Limb (tissue), 2 donors: ENCODE results near the gene CFAP77.
A peak's percentile ranks its signal among the peaks of the same experiment; 100 is the strongest.
"Not testable (repeated sequence)": the region's sequence is repeated elsewhere in the genome, so short reads cannot be mapped to it uniquely, and the experiment has no call there.

Source experiments
- DNase-seq, 2 donors: peaks; one replicate each; pipeline ENCODE4 v3.0.0-alpha.2; 2016; ENCODE audit errors: extremely low spot score in 2 of 2

The CFAP77 gene

DNA sequence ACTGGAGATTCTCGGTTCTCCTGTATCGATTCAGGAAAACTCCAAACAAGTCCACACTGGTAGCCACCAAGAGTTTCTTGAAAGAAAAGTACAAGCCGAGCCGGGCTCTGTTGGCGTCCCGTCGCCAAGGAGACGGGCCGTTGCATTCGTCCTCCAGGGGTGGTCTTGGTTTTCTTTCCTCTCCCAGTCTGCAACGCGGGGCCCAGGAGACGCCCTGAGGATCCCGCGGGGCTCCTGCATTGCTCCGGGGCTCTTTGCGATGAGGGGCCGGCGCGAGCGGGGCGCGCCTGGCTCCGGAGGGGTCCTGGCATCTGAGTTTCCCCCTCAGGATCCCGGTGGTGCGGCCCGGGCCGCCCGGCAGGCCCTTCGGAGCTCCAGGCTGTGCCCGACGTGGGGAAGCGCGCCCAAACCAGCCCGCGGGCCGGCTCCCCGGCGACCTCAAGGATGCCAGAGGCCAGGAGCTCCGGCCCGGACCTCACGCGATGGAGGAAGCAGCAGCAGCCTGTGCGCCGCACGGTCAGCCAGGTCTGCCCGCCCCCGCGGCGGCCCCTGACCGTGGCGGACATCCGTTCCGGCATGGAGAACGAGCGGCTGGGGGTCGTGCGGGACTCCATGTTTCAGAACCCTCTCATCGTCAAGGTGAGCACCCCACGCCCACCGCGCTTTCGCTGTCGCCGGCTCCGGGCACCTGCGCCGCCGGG, at the start of gene CFAP77:
Gene CFAP77 (plus strand): TSS at position 384 of the 701 bp plus-strand sequence. CDS start 61 bp downstream, at position 445.
- peak in 1 of 2 donors; percentile 67 for DNase-seq

DNA sequence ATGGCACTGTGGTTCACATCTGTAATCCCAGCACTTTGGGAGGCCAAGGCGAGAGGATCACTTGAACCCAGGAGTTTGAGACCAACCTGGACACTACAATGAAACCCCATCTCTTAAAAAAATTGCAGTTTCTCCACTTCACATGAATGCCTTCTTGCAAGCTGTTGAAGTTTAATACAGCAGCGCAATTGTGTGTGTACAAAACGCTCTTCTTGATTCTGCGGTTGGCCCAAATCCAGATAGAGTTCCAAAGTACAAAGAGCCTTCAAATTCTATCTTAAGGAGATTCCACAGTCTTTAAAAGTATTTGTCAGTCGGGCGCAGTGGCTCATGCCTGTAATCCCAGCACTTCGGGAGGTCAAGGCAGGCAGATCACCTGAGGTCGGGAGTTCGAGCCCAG, 45.9 kb upstream of the CFAP77 start:
- DNase-seq: no peak

DNA sequence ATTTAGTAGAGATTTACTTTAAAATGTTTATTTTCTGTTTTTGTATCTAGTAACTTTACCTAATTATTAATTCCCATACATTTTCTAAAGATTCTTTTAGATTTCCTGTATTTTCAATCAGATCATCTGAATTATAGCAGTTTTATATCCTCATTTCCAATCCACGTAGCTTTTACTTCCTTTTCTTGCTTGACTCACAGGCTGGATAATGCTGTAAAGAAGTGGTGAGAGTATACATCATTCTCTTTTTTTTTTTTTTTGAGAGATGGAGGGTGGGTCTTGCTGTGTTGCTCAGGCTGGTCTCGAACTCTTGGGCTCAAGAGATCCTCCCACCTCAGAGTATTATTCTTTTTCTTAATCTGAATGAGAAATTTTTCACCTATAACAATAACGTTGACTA, 44.0 kb upstream of the CFAP77 start:
- DNase-seq: no peak

GRCh38 chr9:132366481-132366880, 43.5 kb upstream of the CFAP77 start:
- no peak for DNase-seq

DNA sequence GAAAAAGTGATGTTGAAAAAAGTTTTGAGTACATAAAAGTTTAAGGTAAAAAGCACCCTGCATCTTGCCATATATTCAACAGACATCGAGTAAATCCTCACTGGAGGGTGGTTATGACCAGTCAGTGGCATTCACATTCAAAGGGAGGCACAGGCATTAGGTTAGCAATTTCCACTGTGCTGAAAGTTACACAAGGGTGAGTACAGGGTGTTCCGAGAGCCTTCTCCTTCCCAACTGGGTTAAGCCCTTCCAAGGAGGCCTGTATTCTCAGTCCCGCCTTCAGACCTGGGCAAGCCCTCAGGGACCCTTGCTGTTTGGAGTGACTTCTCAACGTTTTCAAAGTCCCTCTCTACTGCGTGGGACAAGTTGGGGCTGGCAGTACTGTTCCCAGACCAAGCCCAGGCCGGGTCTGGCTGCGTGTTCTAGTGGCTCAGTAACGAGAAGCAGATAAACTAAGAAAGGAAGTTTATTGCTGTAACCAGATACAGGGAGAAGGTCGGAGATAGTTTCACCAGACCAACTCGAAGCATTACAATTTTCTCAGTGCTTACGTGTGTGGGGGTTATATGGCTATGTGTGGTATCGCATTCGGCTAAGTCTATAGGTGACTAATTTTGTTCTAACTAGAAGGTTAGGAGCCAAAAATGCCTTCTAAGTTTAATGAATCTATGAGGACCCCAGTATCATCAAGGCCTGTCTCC, 42.2 kb upstream of the CFAP77 start:
- no peak for DNase-seq

GRCh38 chr9:132369421-132369820, 40.6 kb upstream of the CFAP77 start:
- DNase-seq: no peak

DNA sequence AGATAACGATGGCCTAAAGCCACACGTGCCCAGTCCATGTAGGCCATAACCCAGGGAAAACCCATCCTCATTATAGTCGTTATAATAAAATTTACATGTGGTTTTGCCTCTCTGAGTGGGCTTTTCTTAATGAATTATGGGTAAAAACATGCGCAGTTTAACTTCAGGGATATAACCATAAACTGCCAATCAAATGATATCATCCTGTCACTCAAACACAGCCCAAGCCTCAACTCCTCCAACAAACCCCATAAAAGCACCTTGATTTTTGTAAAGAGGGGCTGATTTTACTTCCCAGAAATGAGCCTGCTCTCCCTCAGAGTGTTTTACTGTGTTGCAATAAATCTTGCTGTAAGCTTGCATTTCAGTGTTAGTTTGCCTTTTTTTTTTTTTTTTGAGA, 39.4 kb upstream of the CFAP77 start:
- DNase-seq: no peak

DNA sequence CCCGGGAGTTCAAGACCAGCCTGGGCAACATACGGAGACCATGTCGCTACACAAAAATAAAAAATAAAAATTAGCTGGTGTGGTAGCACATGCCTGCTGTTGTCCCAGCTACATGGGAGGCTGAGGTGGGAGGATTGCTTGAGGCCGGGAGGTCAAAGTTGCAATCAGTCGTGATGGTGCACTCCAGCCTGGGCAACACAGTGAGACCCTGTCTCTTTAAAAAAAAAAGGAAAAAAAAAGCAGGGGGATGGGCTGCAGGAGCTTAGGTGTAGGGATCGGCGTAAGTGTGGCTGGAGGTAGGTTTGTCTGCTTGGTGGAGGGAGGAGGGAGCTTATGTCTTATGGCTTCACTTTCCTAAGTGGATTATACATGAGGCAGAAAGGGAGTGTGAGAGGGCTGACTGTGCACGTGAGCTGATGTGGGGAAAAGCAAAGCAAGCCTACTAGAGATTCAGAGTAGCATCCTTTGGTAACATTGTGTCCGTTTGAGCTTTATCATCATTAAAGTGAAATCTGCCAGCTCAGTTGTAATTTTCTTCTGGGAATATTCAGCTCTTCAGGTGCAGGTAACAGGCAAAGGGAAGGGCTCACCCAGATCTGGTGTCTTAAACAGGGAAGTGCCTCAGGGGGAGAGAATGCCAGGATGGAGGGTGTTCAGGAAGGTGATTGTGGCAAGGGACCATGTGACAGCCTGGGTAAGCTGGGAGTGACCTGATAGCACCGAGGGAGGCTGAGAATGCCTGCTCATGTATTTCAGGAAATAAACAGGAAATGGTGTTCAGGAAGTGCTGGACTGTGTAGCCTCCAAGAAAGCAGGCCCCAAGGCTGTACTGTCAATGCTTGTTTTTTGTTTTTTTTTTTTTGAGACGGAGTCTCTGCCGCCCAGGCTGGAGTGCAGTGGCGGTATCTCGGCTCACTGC, 37.6 kb upstream of the CFAP77 start:
- no peak for DNase-seq

DNA sequence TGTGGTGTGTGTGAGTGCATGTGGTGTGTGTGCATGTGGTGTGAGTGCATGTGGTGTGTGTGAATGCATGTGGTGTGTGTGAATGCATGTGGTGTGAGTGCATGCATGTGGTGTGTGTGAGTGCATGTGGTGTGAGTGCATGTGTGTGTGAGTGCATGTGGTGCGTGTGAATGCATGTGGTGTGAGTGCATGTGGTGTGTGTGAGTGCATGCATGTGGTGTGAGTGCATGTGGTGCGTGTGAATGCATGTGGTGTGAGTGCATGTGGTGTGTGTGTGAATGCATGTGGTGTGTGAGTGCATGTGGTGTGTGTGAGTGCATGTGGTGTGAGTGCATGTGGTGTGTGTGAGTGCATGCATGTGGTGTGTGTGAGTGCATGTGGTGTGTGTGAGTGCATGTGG, 32.2 kb upstream of the CFAP77 start:
- not testable (repeated sequence) for DNase-seq

DNA sequence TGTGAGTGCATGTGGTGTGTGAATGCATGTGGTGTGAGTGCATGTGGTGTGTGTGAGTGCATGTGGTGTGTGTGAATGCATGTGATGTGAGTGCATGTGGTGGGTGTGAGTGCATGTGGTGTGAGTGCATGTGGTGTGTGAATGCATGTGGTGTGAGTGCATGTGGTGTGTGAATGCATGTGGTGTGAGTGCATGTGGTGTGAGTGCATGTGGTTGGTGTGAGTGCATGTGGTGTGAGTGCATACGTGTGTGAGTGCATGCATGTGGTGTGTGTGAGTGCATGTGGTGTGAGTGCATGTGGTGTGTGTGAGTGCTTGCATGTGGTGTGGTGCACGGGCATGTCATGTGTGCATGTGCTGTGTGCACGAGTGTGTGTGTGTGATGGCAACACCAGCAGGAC, 31.6 kb upstream of the CFAP77 start:
- DNase-seq: not testable (repeated sequence)

GRCh38 chr9:132381966-132382541, 28.0 kb upstream of the CFAP77 start:
- no peak for DNase-seq

- DNase-seq: no peak
Measured at GRCh38 chr9:132383462-132383883, 26.5 kb upstream of the CFAP77 start.

GRCh38 chr9:132384376-132384775, 25.6 kb upstream of the CFAP77 start:
- DNase-seq: no peak

- no peak for DNase-seq
Measured at GRCh38 chr9:132387133-132387532, 22.9 kb upstream of the CFAP77 start.

- DNase-seq: no peak
Measured at GRCh38 chr9:132390966-132391365, 19.0 kb upstream of the CFAP77 start.

- DNase-seq: no peak
Measured at GRCh38 chr9:132391449-132391848, 18.6 kb upstream of the CFAP77 start.

DNA sequence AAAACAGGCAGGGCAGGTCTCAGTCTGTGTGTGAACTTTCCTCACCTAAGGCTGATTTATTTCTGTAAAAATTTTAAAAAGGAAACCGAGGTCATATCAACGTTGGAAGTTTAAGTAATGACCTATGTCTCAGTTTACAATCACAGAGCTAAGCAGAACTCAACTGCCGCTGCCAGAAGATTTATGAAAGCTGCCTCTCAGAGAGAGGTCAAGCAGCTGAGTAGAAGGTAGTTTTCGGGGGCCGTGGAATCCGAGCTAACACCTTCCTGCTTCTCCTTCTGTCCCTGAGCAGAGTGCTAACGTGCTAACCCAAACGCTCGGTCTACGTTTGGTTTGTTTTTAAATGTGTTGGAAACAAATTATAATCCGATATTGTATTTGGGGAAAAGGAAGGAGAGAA, 14.5 kb upstream of the CFAP77 start:
- DNase-seq: no peak

- DNase-seq: no peak
Measured at GRCh38 chr9:132401824-132402223, 8.2 kb upstream of the CFAP77 start.

DNA sequence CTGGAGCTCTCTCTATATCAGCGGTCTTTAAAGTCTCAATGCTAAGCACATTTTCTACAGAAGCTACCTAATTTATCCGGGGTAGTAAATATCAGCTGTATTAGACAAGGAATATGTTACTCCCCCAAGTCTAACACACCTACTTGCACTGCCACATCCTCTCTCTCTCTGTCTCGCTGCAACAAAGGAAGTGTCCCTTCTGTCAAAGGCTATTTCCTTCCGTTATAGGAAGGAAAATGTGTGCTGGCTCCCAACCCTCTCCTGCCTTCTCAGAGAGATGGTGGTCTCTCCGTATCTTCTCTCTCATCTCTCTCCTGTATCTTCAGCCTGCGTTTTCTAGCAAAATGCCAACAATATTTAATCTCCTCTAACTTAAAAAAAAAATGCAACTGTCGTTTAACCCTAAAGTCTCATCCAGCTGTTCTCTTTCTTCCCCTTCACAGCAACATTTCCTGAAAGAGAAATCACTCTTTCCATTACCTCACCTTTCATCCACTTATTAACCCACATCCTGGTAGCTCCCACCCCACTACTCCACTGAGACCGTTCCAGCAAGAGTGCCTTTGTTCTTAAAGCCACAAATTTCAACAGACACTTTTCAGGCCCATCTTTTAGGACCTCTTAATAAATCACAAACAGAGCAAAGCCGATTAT, 5.7 kb upstream of the CFAP77 start:
- no peak for DNase-seq

- peak; percentile 92 to 93 for DNase-seq
Measured at GRCh38 chr9:132406554-132407122, 3.4 kb upstream of the CFAP77 start, which contains the start of gene TTF1. Gene TTF1 (minus strand): TSS chr9:132406840. CDS start chr9:132402821, 4,019 bp downstream.

DNA sequence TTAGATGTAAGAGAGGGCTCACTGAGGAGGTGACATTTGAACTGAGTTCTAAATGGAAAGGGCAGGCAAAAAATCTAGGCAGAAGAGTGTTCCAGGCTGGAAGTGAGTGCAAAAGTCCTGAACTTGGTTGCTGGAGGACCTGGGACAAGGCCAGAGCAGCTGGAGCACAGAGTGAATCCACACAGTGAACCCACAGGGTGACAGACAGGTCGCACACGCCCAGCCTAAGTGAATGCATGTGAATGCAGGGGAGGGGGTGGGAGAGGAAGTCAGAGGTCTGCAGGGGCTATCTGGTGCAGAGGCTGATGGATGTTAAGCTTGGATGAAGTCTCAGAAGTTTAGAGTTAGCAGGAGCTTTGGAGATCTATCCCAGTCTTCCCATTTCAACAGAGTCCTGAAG, 2.8 kb upstream of the CFAP77 start:
- no peak for DNase-seq
